HG02588 (cell line): ENCODE data around the gene MKNK1.

ENCODE experiments used
- ATAC-seq: cut with Tn5 transposase; IDR thresholded peaks from one replicate; pipeline ENCODE4 v1.9.1; 2021; ENCODE audit warnings: mild to moderate bottlenecking, moderate library complexity; ENCODE audit not compliant: unreplicated experiment

The MKNK1 gene

DNA sequence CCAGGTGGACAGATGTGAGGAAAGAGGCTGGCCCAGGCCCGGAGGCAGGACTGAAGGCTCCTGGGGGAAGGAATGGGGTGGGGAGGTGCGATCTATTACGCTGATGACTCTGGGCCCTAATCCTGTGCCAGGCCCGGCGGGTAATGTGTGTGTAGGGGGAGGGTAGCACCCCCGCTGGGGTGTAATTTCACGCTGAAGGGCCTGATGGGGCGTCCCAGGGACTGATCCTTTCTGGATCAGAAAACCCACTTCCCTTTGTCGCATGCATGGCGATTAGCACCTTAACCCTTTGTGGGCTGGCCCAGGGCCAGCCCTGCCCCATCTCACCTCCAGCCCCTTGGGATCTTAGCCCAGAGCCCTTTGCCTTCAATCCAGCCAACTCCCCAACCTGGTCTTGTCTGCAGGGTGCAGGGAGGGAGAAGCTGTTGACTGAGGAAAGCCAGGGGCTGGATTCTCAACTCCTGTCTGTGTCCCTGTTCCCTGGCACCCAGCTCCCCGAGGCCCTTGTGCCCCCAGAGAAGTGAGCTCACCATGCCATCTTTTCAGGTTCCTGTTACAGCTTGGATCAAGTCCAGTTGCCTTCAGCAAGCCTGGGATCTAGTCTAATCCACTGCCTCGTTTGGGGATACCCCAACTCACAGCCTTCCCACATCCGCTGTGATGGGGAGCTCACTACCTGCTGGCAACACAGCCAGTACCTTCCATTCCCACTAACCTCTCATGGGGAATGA is 78.7 kb downstream of the MKNK1 start:
- ATAC-seq = no peak

DNA sequence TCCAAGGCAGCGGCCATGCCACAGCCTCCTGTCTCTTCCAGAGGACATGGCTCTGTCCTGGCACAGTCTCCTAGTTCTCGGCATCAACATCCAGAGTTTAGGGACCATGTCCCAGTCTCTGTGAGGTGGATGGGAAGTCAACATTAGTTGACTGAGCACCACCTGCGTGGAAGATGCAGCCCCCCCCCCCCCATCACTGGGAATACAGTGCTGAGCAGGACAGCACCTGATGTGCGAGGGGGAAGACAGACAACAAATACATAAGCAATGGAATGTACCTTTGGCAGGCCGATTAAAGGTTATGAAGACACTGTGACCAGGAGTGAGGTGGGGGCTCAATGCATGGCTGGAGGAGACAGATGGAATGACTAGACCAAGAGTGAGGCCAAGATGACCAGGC is 79.2 kb downstream of the MKNK1 start:
- no peak for ATAC-seq

DNA sequence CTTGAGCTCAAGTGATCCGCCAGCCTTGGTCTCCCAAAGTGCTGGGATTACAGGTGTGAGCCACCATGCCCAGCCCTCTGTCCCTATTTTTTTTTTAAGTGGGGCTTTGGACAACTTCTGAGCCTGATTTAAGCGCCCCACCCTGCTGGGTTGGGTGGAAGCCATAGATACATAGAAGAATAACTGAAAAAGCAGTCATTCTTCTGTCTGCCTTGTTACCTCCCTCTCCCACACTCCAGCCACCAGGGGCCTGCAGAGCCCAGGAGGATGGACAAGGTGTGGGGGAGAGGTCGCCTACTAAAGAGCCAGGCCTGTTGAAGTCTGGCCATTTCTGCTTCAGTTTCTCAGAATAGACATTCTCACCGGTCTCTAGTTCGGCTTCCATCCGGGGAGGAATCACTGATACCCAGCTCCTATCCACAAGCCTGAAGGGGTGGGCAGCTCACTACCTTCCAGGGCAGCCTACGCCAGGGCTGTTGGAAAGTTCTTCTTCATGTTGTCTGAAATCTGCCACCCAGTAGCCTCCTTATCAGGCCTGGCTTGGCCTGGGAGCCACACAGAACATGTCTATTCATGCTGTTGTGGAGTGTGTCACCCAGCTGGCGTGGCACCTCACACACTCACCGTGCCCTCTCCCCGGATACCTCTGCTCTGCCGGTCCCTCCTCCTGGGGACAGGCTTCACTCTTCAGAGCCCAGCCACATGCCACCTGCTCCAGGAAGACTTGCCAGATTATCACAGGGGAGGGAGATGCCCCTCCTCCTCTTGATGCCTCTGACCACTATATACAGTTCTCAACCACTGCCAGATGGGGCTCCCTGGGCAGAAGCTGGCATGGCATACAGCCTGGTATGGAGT is 80.3 kb downstream of the MKNK1 start:
- no peak for ATAC-seq

DNA sequence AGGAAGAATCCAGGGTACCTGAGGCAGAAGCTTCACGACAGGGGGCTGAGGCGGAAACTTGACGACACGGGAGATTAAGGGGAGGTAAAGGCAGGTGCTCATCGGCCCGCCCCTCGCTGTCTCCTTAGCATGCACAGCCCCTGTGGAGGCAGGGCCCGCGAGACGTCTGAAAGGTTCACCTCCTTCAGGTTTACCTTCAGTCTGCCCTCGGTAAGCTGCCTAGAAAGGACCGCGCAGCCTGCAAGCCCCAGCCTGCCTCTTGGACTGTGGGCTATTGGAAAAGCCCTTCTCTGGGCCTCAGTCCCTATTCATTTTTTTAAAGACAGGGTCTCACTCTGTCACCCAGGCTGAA is 81.1 kb downstream of the MKNK1 start:
- ATAC-seq = no peak

DNA sequence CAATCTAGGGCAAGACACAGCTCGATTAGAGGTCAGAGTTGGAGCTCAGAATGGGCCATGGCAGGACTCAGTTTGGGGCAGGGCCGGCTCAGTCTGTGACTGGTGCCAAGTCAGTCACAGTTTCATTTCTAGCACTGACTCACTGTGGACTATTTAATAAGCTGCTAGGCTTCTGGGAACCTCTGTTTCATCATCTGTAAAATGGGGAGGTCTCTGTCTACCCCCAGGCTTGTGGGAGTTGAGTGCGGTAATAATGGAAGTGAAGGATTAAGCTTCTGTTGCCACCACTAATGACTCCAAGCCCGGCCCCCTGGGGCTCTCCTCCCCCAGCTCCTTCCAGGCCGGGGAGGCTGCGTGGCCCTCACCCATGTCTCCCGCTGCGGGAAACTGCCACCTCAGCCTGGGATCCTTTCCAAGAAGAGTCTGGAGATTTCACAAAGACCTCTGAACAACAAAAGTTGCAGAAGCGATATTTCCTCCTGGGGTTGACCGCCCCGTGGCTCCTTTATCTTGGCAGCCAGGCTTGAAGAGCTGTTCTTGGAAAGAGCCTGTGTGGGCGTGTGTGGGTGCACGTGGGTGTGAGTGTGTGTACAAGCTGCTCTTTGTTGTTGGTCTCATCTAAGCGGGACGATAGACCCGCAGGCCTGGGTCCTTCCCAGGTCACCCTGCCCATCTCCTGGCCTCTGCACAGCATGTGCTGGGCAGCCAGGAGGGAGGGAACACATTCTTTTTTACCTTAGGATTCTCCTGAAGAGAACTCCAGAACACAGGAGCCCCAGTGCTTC is 81.7 kb downstream of the MKNK1 start:
- ATAC-seq = no peak

DNA sequence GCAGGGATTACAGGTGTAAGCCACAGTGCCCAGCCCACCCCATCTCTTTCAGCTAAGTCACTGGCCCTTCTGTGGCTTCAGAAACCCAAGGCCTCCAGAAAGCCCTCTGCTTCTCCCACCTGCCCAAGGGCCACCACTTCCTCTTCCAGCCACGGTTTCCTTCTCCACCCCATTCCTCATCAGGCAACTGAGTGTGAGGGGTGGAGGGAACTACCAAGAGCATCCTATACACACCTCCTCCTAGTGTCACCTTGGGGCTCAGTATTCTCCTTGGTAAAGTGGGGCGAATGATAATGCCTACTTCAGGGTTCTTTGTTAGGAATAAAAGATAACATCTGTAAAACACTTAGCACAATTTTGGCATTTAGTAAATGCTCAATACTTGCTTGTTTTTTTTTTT is 82.7 kb downstream of the MKNK1 start:
- ATAC-seq = no peak

DNA sequence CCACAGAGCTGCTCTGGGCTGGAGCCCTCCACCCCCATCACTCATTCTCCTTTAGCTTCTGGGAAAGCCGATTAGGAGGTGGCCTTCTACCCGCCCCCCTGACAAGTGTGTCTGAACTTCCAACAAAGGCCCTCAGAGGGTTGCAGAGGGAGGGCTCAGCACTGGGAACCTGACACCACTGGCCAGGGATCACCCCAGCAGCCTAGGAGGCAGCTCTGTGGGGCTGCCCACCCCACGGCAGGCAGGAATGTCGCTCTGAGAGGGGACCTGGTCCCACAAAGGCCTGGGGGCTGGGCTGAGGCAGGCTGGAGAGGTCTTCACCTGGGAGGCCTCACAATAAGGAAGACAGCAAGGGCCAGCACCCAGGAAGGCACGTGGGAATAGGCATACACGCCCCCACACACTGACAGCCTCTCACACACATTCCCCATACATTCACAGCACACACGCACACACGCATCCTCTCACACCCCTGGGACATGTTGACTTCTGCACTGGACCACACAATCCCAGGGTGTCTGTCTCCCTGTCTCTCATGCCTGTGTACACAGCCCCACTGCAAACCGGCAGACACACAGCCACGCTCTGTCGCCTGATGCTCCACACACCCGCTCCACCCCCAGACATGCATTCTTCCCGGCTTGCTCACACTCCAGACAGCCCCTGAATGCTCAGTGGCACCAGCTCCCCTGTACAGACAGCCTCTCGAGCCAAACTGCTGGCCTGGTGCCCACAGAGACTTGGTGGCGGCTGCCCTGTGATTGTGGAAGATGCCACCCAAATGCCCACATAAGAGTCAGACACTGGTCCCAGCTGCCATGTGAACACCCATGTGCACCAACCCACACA is 83.8 kb downstream of the MKNK1 start:
- ATAC-seq = no peak

DNA sequence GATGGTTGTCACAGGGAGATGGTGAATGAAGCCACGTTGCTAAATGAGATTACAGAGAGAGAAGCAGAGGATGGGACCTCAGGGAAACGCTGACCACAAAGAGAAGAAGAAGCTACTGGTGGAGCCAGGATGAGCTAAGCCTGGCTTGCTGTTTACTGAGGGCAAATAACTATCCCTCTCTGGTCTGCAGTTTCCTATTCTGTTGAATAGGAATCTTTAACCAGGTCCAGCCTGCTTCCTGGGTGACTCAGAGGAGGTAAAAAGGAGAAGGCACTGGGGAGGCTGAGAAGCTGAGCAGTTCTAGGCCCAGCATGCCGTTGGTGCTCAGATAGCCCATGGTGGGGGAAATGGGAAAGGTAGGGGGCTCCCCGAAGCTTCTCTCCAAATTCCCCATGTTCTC is 84.9 kb downstream of the MKNK1 start:
- ATAC-seq = no peak

DNA sequence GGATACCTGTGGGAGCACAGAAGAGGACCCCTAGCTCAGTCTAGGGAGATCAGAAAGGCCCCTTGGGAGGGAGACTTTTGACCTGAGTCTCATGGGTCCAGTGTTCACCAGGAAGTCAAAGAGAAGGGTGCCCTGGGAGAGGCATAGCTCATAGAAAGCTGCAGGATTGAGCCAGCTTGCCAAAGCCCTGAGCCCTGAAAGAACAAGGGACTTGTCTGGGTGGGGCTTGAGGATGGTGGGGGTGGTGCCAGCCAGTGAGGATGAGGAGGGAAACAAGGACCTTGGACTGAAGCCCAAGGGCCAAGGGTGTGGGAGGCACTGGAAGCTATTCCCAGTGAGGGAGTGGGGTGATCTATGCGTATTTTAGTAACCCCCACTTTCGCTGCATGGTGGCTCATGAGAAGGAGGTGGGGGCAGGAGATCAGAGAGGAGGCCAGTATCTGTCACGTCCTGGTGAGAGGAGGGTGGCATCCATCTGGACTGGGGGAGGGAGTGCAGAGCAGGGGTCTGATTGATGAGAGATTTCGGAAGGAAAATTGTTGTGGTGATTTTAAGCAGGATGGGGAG is 86.1 kb downstream of the MKNK1 start:
- ATAC-seq = no peak

DNA sequence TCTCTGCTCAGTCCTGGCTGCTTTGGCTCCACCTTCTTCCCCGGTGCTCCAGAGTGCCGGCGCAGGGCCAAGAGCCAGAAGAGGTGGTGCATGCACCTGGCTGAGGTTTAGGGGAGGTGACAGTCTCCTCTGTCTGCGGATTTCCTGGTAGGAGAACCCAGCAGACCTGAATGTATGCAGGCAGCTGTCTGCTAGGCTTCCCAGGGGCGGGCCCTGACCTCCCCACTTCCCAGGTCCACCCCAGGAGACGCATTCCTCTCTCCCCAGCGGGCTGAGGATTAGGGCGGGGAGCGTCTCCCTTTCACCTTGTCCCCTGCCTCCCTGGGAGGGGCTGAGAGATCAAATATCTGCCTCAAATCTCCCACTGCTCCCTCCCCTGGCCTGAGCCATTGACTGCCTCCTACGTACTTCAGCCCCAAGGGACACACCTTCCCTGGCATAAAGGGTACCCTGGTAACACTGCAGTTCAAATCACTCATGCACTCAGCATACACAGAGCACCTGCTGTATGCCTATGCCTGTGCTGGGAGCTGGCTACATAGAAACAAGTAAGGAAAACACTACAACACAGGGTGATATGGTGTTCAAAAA is 87.0 kb downstream of the MKNK1 start:
- ATAC-seq = no peak

DNA sequence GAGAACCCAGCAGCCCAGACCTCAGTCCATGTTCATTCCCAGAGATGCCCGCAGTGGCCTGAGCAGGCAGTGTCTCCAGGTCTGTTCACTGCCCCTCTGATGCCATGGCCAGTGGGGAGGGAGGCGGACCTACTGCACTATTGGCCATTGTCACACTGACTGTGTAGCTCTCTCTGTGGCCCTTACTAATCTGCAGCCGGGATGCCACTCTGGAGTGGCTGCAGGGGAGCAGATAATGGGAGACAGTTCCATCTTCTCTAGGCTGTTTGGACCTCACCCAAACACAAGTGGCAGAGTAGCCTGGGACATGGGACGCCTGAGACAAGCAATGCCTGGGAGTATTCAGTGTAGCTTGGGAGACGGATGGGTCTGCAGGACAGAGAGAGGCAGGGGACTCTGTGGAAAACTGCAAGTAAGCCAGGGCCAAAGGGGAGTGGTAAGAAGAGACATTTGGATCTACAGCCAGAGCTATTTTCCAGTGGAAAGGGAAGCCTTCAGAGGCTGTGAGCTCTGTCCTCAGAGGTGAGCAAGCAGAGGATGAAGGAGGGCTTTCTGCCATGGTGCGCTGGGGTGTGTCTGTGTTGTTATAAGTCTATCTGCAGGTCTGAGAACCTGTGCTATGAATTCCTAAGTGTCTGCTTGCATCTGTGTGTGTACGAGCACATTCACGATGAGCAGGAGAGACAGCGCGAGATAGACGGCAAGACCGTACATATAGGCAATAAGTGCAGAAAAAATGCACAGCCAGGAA is 87.7 kb downstream of the MKNK1 start:
- no peak for ATAC-seq

DNA sequence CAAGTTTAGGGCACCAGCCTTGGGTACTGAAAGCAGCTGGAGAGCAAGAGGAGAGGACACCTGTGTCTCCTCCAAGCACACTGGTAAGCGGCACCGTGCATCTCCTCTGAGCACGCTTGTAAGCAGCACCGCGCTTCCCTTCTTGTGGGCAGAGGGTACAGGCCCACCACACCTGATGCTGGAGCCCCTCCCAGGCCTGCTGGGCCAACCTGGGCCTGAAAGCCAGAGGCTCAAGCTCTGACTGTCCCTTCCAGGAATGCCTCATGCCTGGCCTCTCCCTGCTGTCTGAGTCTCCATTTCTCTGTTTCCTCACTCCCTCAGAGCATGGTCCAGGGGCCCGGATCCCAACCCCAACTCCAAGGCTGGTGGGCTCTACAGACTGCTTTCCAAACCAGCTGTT is 88.5 kb downstream of the MKNK1 start:
- no peak for ATAC-seq

DNA sequence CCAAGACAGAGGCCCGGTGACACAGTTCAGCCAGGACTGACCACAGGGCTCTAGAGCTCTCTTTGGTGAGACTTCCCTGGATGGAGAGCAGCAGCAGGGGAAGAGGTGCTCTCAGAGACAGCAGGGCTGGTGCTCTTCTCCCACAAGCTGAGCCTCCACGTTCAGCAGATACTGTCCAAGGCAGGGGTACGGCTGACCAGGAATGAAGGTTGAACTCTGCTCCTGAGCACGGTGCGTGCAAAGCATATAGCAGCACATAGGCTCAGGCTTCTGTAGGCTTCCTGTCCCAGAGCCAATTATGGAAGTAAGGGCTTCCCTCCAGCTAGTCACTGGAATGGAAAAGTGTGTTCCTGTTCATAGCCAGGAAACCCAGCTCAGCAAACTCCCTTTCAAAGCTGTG is 90.5 kb downstream of the MKNK1 start:
- no peak for ATAC-seq

DNA sequence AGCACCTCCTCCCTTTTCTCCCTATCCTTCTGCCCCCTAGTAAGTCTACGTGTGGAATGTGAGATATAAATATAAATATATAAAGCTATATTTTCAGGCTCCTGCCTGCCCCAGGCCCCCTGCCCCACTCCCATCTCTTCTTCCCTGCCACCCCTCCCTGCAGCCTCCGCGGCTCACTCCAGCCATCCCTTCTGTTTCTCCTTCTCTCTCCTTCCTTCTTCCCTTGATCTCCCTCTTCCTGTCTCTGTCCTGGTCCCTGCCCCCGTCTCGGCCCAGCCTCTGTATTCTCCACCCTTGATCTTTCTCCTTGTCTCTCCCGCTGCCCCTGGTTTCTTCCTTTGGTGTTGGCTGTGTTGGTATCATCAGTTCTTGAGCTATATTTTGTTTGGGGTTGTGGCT is 91.3 kb downstream of the MKNK1 start:
- ATAC-seq = no peak

DNA sequence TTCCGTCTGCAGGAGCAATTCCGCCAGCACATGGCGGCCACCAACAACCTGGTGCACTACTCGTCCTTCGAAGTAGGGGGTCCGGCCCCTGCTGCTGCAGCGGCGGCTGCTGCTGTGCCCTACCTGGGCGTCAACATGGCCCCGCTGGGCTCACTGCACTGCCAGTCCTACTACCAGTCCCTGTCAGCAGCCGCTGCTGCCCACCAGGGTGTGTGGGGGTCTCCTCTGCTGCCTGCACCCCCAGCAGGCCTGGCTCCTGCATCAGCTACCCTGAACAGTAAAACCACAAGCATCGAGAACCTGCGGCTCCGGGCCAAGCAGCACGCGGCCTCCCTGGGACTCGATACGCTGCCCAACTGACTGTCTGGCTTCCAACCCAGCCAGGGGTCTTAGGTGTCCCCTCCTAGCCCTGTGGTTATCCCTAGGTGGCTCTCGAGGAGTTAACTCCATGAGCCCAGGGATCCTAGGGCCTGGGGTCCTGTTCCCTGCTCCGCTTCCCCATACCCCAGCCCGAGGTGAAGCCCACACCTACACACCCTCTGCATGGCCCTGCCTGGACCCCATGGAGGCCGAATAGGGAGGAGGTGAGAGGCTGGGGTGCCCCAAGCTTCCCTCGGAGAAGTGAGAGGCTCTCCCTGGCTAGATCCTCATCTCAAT is 91.8 kb downstream of the MKNK1 start:
- ATAC-seq = no peak

DNA sequence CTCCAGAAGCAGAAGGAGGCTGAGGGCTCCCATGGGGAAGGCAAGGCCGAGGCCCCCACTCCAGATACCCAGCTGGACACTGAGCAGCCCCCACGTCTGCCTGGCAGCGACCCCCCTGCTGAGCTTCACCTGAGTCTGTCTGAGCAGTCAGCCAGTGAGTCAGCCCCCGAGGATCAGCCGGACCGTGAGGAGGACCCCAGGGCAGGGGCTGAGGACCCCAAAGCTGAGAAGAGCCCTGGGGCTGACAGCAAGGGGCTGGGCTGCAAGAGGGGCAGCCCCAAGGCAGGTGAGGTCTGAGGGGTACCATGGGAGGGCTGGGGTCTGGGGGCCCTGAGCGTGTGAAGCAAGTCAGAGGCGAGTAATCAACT is 93.1 kb downstream of the MKNK1 start:
- ATAC-seq = no peak

DNA sequence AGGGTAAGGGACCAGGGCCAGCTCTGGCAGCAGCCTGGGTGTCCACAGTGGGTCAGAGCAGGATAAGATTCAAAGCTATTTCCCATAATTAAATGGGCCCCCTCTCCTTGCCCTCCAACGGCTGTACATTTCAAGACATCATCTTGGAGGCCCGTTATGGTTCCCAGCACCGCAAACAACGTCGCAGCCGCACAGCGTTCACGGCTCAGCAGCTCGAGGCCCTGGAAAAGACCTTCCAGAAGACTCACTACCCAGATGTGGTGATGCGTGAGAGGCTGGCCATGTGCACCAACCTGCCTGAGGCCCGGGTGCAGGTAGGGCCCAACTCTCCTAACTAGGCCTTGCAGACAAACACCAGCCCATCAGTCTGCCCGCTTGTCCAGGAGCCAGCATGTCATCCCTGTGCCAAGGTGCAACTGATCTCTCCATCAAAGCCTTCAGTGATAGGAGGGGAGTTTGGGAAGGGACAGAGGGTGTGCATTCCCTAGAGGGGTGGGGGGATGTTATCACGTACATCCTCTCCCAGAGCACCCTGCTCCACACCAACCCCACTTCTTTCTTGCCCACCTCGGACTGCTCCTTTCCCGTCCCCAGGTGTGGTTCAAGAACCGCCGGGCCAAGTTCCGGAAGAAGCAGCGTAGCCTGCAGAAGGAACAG is 93.6 kb downstream of the MKNK1 start:
- ATAC-seq = no peak

DNA sequence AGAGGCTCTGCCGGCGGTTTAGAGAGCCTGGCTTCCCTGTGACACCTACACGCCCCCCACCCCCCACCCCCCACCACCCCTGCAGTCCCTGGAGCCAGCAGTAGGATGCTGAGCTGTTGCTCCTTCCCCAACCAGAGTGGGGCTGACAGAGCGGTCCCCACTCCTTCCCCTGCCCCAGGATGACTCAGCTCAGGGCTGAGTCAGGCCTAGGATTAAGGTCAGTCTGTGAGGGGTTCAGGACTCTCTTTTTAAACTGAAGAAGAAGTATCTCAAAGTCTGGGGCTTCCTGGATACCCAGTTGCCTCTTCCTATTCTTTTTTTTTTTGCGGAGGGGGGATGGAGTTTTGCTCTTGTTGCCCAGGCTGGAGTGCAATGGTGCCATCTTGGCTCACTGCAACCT is 95.3 kb downstream of the MKNK1 start:
- no peak for ATAC-seq
